Smooth muscle cell of the brain vasculature (primary cell): ENCODE data around the gene UQCRC2.
"Not testable (repeated sequence)": the region's sequence is repeated elsewhere in the genome, so short reads cannot be mapped to it uniquely, and the experiment has no call there.

Experiments
- DNase-seq: peaks from one replicate; pipeline ENCODE4 v3.0.0-alpha.2; 2012; ENCODE audit warnings: low read depth, low spot score

Gene UQCRC2

DNA sequence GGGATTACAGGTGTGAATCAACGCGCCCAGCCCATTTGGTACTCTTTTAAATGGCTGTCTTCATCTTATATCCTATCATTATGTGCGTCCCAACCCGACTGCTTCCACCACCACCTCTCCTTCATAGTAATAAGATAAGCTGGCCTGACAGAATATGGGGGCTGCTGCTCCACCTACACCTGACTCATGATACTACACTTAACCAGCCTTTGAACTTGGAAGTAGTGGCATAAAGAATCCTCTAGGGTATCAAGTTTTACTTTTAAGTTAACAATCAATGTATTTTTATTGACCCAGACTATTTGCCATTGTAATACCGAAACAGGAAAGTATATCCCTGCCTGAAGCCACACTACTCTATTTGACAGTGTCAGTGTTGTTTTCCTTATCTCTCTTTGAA lies 28.9 kb downstream of the UQCRC2 start:
- DNase-seq: no peak

GRCh38 chr16:21984062-21984461 lies 30.9 kb downstream of the UQCRC2 start:
- DNase-seq: no peak

DNA sequence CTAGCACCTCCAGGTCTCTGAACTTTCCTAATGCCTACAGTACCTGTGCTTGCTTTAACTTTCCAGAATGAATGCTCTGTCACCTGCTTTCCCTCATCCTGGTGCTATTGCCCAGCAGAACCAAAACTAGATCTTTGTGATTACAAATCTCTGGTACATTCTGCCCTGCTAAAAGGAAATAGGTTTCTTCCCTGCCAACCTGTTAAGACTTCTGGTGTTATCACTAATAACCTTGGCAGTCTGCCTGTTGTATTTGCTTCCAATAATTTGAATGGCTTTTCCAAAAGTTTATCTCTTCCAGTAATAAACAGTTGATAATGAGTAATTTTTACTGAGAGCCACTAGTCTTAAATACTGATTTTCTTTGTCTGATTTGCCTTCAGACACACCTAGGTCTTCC lies 32.4 kb downstream of the UQCRC2 start:
- DNase-seq: no peak

GRCh38 chr16:21986692-21987246 lies 33.6 kb downstream of the UQCRC2 start:
- no peak for DNase-seq

DNA sequence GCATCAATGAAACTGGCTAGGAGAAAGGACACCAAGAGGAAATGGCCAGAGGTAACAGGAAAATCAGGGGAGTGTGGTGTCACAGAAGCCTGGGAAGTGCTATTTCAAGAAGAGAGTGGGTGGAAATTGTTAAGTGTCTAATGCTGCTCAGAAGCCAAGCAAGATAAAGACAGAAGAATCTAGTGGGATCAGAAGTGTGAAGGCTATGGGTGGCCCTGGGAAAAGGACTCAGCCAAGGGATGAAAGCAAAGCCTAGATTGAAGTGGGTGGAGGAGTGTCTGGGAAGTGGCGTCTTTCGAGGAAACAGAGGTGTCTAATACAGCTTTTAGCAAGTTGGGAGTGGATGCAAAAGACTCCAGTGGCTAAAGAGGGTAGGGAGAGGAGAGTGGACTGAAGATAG lies 34.3 kb downstream of the UQCRC2 start:
- DNase-seq: no peak

- DNase-seq: no peak
These were observed 36.0 kb downstream of the UQCRC2 start for GRCh38 chr16:21989133-21989532.

GRCh38 chr16:21989751-21990150 lies 36.6 kb downstream of the UQCRC2 start:
- DNase-seq: no peak

DNA sequence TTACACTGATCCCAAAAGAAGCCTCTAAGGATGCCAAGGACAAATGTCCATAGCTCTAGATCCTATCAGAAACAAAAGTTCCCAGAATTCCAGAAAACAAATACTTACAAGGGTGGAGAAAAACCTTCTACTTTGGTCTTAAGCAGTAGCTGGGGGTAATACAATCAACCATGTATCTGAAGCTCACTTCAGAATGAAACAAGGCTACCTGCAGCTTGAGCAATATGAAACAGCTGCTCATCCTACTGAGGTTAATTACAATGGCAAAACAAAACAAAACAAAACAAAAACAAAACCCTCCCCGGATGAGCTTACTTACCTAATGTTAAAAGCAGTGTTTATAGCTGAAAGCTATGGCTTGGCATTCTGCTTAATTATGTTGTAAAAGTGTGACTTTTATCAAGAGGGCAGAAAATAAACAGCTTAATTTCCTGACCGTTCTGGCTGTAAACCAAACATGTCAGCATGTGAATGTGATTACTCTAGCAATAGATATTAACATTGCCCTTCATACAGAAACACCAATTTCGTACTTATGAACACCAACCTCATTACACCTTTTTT lies 37.3 kb downstream of the UQCRC2 start:
- no peak for DNase-seq

DNA sequence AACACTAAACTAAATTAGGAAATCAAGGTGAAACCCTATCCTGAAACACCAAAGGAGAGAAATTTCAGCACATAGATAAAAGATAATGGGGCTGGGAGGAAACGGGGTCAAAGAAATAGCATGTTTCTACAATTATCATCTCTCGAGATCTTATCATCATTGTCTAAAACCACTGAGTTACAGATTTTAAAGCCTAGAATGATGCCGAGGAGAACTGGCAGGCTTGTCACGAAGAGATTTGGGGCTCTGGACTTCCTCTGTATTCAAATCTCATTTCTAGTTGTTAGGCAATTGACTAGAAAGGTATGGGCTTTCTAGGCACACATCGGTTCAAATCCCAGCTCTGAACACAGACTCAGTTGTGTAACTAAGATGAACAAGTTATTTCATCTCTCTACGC lies 38.5 kb downstream of the UQCRC2 start:
- no peak for DNase-seq

DNA sequence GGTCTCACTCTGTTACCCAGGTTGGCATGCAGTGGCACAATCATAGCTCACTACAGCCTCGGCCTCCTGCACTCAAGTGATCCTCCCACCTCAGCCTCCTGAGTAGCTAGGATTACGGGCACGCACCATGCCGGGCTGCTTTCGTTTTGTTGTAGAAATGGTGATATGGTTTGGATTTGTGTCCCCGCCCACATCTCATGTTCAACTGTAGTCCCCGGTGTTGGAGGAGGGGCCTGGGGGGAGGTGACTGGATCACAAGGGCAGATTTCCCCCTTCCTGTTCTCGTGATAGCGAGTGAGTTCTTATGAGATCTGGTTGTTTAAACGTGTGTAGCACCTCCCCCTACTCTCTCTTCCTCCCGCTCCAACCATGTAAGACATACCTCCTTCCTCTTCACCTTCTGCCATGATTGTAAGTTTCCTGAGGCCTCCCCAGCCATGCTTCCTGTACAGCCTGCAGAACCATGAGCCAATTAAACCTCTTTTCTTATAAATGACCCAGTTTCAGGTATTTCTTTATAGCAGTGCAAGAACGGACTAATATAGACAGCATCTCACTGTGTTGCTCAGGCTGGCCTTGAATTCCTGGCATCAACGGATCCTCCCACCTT lies 41.8 kb downstream of the UQCRC2 start:
- no peak for DNase-seq

GRCh38 chr16:21996923-21997696 lies 43.9 kb downstream of the UQCRC2 start:
- no peak for DNase-seq

DNA sequence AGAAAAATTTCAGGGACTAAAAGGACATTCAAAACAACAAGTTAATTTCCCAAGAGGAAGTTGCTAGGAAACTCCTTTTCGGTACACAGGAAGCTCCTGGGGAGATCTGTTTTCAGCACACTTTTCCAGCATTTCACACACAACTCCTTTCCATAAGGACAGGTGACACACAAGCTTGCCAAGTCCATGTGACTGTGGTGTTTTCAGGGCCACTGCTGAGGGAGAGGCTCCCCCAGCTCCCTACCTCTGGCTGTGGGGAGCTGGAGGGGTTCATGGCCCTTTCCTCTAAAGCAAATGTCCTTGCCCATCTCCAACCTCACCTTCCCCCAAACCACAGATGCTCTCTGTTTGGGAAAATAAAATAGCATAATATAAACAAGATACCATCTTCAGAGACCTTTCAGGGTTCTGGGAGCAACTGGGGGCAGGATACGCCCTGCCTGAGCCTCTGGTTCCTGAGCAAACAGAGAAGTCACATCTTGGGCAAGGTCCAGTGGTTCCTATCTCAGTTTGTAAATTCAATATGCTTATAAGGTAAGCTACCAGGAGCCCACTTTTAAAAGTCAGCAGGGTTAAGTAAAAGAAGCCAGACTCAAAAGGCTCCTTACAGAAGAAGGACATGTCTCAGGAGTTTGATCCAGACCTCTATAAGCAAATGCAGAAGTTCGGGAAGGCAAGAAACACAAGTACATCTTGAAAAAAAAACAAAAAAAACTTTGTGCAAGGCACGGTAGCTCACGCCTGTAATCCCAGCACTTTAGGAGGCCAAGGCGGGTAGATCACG lies 44.7 kb downstream of the UQCRC2 start:
- no peak for DNase-seq

DNA sequence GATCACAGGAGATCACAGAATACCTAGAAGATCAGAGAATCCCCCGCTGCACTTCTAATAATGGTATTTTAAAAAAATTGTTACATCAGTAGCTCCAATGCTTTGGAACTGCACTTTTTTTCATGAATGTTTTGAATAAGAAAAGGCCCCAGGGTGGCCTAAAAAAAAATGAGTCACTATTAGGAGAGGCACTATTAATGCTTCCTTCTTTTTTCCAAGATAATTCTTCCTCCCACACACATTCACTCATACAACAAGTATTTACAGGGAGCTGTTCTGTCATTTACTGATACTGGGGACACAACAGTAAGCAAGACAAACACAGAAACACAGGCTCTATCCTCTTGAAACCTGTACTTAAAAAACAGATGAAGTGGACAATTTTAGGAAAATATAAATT lies 48.4 kb downstream of the UQCRC2 start:
- no peak for DNase-seq

GRCh38 chr16:22002047-22002446 lies 48.9 kb downstream of the UQCRC2 start:
- DNase-seq: not testable (repeated sequence)

DNA sequence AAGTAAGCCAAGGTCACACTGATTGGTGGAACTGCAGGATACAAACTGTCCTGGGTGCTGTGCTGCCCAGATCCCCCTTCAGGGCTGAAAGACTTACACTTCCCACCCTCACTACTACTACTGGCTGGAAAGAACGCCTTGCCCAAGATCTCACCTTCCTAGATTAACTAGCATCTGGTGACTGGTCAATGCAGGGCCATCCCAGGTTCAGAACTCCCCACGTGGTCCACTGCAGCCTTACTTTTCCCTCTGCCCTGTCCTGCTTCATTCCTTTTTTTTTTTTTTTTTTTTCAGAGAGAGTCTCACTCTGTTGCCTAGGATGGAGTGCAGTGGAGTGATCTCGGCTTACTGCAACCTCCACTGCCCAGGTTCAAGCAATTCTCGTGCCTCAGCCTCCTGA lies 50.0 kb downstream of the UQCRC2 start:
- DNase-seq: no peak

- DNase-seq: no peak
These were observed 51.2 kb downstream of the UQCRC2 start for GRCh38 chr16:22004341-22004740.

GRCh38 chr16:22005746-22006145 lies 52.6 kb downstream of the UQCRC2 start:
- DNase-seq: no peak

- no peak for DNase-seq
These were observed 53.5 kb downstream of the UQCRC2 start for GRCh38 chr16:22006636-22007035.

GRCh38 chr16:22007159-22007508 lies 54.0 kb downstream of the UQCRC2 start:
- no peak for DNase-seq

DNA sequence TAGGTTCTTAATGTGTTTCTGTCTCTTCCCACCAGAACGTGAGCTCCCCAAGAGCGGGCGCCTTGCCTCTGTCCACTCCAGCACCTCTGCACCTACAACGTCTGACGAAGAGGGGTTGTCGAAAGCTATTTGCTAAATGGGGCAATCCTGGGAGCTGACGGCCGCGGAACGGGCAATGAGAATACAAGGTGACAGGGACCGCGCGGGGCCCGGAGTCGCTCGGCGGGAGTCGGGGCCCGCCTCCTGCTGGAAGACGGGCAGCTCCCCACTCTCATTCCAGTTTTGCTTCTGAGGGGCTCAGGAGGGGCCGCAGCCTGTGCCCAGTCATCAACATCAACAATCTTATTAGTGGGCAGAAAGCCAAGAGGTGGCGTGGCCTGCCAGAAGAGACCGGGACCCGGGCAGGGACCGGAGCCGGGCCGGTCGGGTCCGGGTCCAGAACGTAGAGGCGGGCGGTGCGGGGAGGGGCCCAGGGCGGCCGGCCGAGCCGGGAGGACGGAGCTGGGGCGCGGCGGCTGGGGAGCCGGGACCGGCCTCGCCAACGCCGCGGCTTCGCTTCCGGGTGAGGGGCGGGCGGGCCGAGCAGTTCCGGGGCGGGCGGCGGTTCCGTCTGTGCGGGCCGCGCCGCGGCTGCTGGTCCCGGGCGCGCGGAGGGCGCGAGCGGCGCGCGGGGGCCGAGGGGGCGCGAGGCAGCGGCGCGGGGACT lies 54.5 kb downstream of the UQCRC2 start, which contains the start of gene MOSMO:
Gene MOSMO (plus strand): TSS at position 603 of the 706 bp plus-strand sequence. CDS start 191 bp downstream, outside the sequence.
- no peak for DNase-seq
